RWPE2 (cell line): ENCODE measurements around the gene R3HDM4.

Source experiments
- ATAC-seq: fragments of 200-7000 bp; cut with Tn5 transposase; 3 replicates; pipeline ENCODE4 v1.9.1; 2021; ENCODE audit warnings: low read depth
- DNase-seq: peaks from one replicate; pipeline ENCODE4 v3.0.0-alpha.2; 2020; ENCODE audit warnings: low spot score
- H3K27ac ChIP-seq: fragments of 450-650 bp; 2 replicates; pipeline ENCODE4 v1.5.1; 2017; ENCODE audit warnings: mild to moderate bottlenecking; ENCODE audit not compliant: poor library complexity, severe bottlenecking
- H3K27me3 ChIP-seq: fragments of 250-450 bp; sonication (Bioruptor Pico); 2 replicates; pipeline ENCODE4 v1.5.1; 2021; ENCODE audit warnings: mild to moderate bottlenecking, moderate library complexity; ENCODE audit not compliant: insufficient read depth, poor library complexity, severe bottlenecking
- H3K36me3 ChIP-seq: fragments of 250-450 bp; sonication (Bioruptor Pico); 2 replicates; pipeline ENCODE4 v1.5.1; 2020; ENCODE audit warnings: low read depth, mild to moderate bottlenecking, moderate library complexity
- H3K4me1 ChIP-seq: fragments of 250-450 bp; sonication (Bioruptor Pico); 2 replicates; pipeline ENCODE4 v1.5.1; 2021; ENCODE audit warnings: mild to moderate bottlenecking, moderate library complexity; ENCODE audit not compliant: insufficient read depth, poor library complexity, severe bottlenecking
- H3K4me3 ChIP-seq: fragments of 250-450 bp; sonication (Bioruptor Pico); 2 replicates; pipeline ENCODE4 v1.5.1; 2021; ENCODE audit warnings: mild to moderate bottlenecking, moderate library complexity; ENCODE audit not compliant: severe bottlenecking
- H3K9me3 ChIP-seq: fragments of 250-450 bp; sonication (Bioruptor Pico); 2 replicates; pipeline ENCODE4 v1.5.1; 2021; ENCODE audit warnings: mild to moderate bottlenecking, moderate library complexity; ENCODE audit not compliant: severe bottlenecking
- CTCF ChIP-seq: fragments of 450-650 bp; IDR thresholded peaks from one replicate; pipeline ENCODE4 v1.5.1; 2017; ENCODE audit warnings: mild to moderate bottlenecking, moderate library complexity; ENCODE audit not compliant: poor library complexity, severe bottlenecking

The R3HDM4 gene

GRCh38 chr19:884420-885211 lies 28.4 kb downstream of the R3HDM4 start:
- H3K27me3 ChIP-seq: no peaks in the 10 kb centered on the region
- no peak overlapping the region for H3K27ac ChIP-seq
- no peak overlapping the region for H3K4me3 ChIP-seq
- DNase-seq (no peak), ATAC-seq (no peak)
- no peaks in the 10 kb centered on the region for H3K4me1 ChIP-seq
- no peaks in the 10 kb centered on the region for H3K9me3 ChIP-seq
- TF ChIP-seq CTCF: no peak
- H3K36me3 ChIP-seq: peaks cover 39% of the 10 kb centered on the region

GRCh38 chr19:883661-884211 lies 29.3 kb downstream of the R3HDM4 start:
- peak; percentile 82 for ATAC-seq
- H3K9me3 ChIP-seq: no peaks in the 10 kb centered on the region
- no peak overlapping the region for H3K27ac ChIP-seq
- DNase-seq: no peak
- TF ChIP-seq CTCF: peak; percentile 29
- no peak overlapping the region for H3K4me3 ChIP-seq
- no peaks in the 10 kb centered on the region for H3K27me3 ChIP-seq
- peaks cover 33% of the 10 kb centered on the region for H3K36me3 ChIP-seq
- H3K4me1 ChIP-seq: no peaks in the 10 kb centered on the region

GRCh38 chr19:882871-883497 lies 30.0 kb downstream of the R3HDM4 start:
- Histone ChIP-seq H3K4me1 (no peaks in the 10 kb centered on the region), H3K9me3 (no peaks in the 10 kb centered on the region), H3K27me3 (no peaks in the 10 kb centered on the region), H3K27ac (no peak overlapping the region), H3K4me3 (no peak overlapping the region), H3K36me3 (peaks cover 33% of the 10 kb centered on the region)
- ATAC-seq (no peak), DNase-seq (no peak)
- TF ChIP-seq CTCF: no peak

GRCh38 chr19:881385-882071 lies 31.5 kb downstream of the R3HDM4 start:
- ATAC-seq: no peak
- no peak for DNase-seq
- Histone ChIP-seq H3K4me1 (no peaks in the 10 kb centered on the region), H3K36me3 (peaks cover 29% of the 10 kb centered on the region), H3K9me3 (no peaks in the 10 kb centered on the region), H3K27ac (no peak overlapping the region), H3K4me3 (no peak overlapping the region), H3K27me3 (no peaks in the 10 kb centered on the region)
- no peak for TF ChIP-seq CTCF
